ENCODE data around the gene CAMK2B. TPM values are rescaled to one million over a fixed set of nuclear protein-coding genes. Genes with fewer than 3 reads are reported as not detected.

CAMK2B gene
- under 1 TPM; 0.30 to 0.38 TPM for total RNA-seq

- intact Hi-C loops (cut with micrococcal nuclease) = no loop called here
- CTCF ChIA-PET = no interaction called here
- Mint-ChIP-seq H3K27me3 (ENCODE audit: low read depth) (peaks cover 26% of the 10 kb centered on the region), H3K36me3 (ENCODE audit: low read depth) (no peaks in the 10 kb centered on the region), H3K27ac (no peak within 1 kb of the TSS), H3K4me3 (peak within 1 kb of the TSS; percentile 78), H3K9me3 (no peaks in the 10 kb centered on the region), H3K4me1 (ENCODE audit: low read depth) (peaks cover 7% of the 10 kb centered on the region)
- DNase-seq = no peak
These were observed at the start of gene CAMK2B for GRCh38 chr7:44325201-44325671. CAMK2B (minus strand) TSS chr7:44325594; CDS start chr7:44325421, 173 bp downstream.

GRCh38 chr7:44374007-44374763 is 48.8 kb upstream of the CAMK2B start:
- CTCF ChIA-PET = interaction anchor here (1.1 to 1.2 kb wide), 2 partner anchors 100 to 121 kb away, joined by 3 read pairs; no protein-coding TSS in a partner anchor
- H3K4me1 Mint-ChIP-seq (ENCODE audit: low read depth) = peaks cover 2% of the 10 kb centered on the region
- H3K36me3 Mint-ChIP-seq (ENCODE audit: low read depth) = no peaks in the 10 kb centered on the region
- intact Hi-C loops (cut with micrococcal nuclease) = loop anchor here (10.0 kb wide), 1 partner anchor 191 kb away; no protein-coding TSS in a partner anchor
- no peak overlapping the region for H3K27ac Mint-ChIP-seq
- peaks cover 3% of the 10 kb centered on the region for H3K27me3 Mint-ChIP-seq (ENCODE audit: low read depth)
- no peak overlapping the region for H3K4me3 Mint-ChIP-seq
- DNase-seq = no peak
- H3K9me3 Mint-ChIP-seq = peaks cover 2% of the 10 kb centered on the region

GRCh38 chr7:44373418-44373740 is 48.0 kb upstream of the CAMK2B start:
- DNase-seq = no peak
- CTCF ChIA-PET = interaction anchor here (1.1 to 1.2 kb wide), 2 partner anchors 101 to 120 kb away, joined by 3 read pairs; no protein-coding TSS in a partner anchor
- Mint-ChIP-seq H3K36me3 (ENCODE audit: low read depth) (no peaks in the 10 kb centered on the region), H3K27ac (no peak overlapping the region), H3K9me3 (peaks cover 2% of the 10 kb centered on the region), H3K27me3 (ENCODE audit: low read depth) (peaks cover 3% of the 10 kb centered on the region), H3K4me1 (ENCODE audit: low read depth) (peaks cover 2% of the 10 kb centered on the region), H3K4me3 (no peak overlapping the region)
- intact Hi-C loops (cut with micrococcal nuclease) = loop anchor here (10.0 kb wide), 1 partner anchor 191 kb away; no protein-coding TSS in a partner anchor

GRCh38 chr7:44372560-44373417 is 47.4 kb upstream of the CAMK2B start:
- peaks cover 2% of the 10 kb centered on the region for H3K9me3 Mint-ChIP-seq
- H3K4me3 Mint-ChIP-seq = no peak overlapping the region
- intact Hi-C loops (cut with micrococcal nuclease) = loop anchor here (10.0 kb wide), 1 partner anchor 192 kb away; no protein-coding TSS in a partner anchor
- no peaks in the 10 kb centered on the region for H3K36me3 Mint-ChIP-seq (ENCODE audit: low read depth)
- peaks cover 2% of the 10 kb centered on the region for H3K4me1 Mint-ChIP-seq (ENCODE audit: low read depth)
- H3K27ac Mint-ChIP-seq = no peak overlapping the region
- CTCF ChIA-PET = interaction anchor here (1.0 kb wide), 1 partner anchor 192 kb away, joined by 3 read pairs; no protein-coding TSS in a partner anchor
- no peak for DNase-seq
- peaks cover 3% of the 10 kb centered on the region for H3K27me3 Mint-ChIP-seq (ENCODE audit: low read depth)

GRCh38 chr7:44368885-44369284 is 43.5 kb upstream of the CAMK2B start:
- Mint-ChIP-seq H3K4me3 (no peak overlapping the region), H3K9me3 (peaks cover 2% of the 10 kb centered on the region), H3K27me3 (ENCODE audit: low read depth) (peaks cover 3% of the 10 kb centered on the region), H3K27ac (no peak overlapping the region), H3K36me3 (ENCODE audit: low read depth) (no peaks in the 10 kb centered on the region), H3K4me1 (ENCODE audit: low read depth) (peaks cover 2% of the 10 kb centered on the region)
- intact Hi-C loops (cut with micrococcal nuclease) = no loop called here
- DNase-seq = no peak
- CTCF ChIA-PET = interaction anchor here (0.7 to 1.3 kb wide), 2 partner anchors 21 to 128 kb away, joined by 3 to 4 read pairs; no protein-coding TSS in a partner anchor

GRCh38 chr7:44368455-44368854 is 43.1 kb upstream of the CAMK2B start:
- intact Hi-C loops (cut with micrococcal nuclease) = no loop called here
- H3K4me1 Mint-ChIP-seq (ENCODE audit: low read depth) = peaks cover 2% of the 10 kb centered on the region
- CTCF ChIA-PET = interaction anchor here (0.7 to 1.4 kb wide), 4 partner anchors 21 to 197 kb away, joined by 3 to 4 read pairs (median 4); no protein-coding TSS in a partner anchor
- H3K27ac Mint-ChIP-seq = no peak overlapping the region
- H3K36me3 Mint-ChIP-seq (ENCODE audit: low read depth) = no peaks in the 10 kb centered on the region
- DNase-seq = no peak
- no peak overlapping the region for H3K4me3 Mint-ChIP-seq
- peaks cover 2% of the 10 kb centered on the region for H3K9me3 Mint-ChIP-seq
- H3K27me3 Mint-ChIP-seq (ENCODE audit: low read depth) = peaks cover 3% of the 10 kb centered on the region

DNA sequence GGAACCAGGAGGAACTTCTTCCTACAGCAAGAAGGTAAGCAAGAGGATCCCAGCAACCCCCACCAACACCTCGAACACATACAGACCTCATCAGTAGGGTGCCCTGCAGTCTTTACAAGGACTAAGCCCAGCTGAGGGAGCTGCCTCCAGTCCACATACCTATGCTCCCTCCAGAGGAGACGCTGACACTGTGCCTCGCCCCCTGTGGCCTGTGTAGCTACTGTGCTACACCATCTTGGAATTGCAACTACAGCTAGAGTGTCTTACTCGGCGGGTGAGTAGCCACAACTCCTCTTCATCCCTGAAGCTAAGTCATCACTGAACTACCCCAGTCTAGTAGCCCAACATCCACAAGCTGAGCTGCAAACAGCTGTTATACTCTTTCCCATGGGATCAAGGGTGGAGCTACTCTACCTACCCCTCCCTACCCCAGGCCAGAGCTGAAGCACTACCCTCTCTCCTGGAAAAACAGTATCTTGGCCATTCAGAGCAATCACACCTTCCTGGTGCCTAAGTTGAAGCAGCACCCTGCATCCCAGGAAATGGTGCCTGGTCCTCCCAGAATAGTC is 42.2 kb upstream of the CAMK2B start:
- CTCF ChIA-PET = interaction anchor here (1.2 to 1.4 kb wide), 3 partner anchors 20 to 198 kb away, joined by 3 to 4 read pairs (median 3); no protein-coding TSS in a partner anchor
- peaks cover 3% of the 10 kb centered on the region for H3K27me3 Mint-ChIP-seq (ENCODE audit: low read depth)

DNA sequence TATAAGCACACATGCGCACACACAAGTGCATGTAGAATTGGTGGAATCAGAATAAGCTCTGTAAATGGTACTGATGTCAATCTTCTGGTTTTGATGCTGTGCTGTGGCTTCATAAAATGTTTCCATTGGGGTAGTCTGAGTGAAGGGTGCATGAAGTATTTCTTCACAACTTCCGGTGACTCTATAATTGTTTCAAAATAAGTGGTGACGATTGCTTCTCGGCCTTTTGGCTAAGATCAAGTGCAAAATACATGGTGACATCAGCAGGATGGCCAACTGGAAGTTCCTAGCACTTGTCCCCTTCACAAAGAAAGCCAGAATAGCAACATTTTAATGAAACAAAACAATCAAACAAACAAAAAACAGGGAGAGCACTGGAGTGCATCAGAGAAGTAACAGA is 41.6 kb upstream of the CAMK2B start:
- intact Hi-C loops (cut with micrococcal nuclease) = no loop called here
- H3K27me3 Mint-ChIP-seq (ENCODE audit: low read depth) = peaks cover 7% of the 10 kb centered on the region
- H3K4me1 Mint-ChIP-seq (ENCODE audit: low read depth) = no peaks in the 10 kb centered on the region
- peaks cover 2% of the 10 kb centered on the region for H3K9me3 Mint-ChIP-seq
- H3K36me3 Mint-ChIP-seq (ENCODE audit: low read depth) = peaks cover 2% of the 10 kb centered on the region
- no peak overlapping the region for H3K4me3 Mint-ChIP-seq
- DNase-seq = no peak
- H3K27ac Mint-ChIP-seq = no peak overlapping the region
- CTCF ChIA-PET = interaction anchor here (1.4 kb wide), 1 partner anchor 198 kb away, joined by 4 read pairs; no protein-coding TSS in a partner anchor

More for the DNA sequence above, 42.2 kb upstream of the CAMK2B start:
- no peak for DNase-seq
- Mint-ChIP-seq H3K9me3 (peaks cover 2% of the 10 kb centered on the region), H3K4me1 (ENCODE audit: low read depth) (peaks cover 2% of the 10 kb centered on the region), H3K4me3 (no peak overlapping the region), H3K36me3 (ENCODE audit: low read depth) (no peaks in the 10 kb centered on the region), H3K27ac (no peak overlapping the region)
- intact Hi-C loops (cut with micrococcal nuclease) = no loop called here

- Mint-ChIP-seq H3K36me3 (ENCODE audit: low read depth) (peaks cover 1% of the 10 kb centered on the region), H3K27ac (no peak overlapping the region), H3K4me1 (ENCODE audit: low read depth) (no peaks in the 10 kb centered on the region), H3K4me3 (no peak overlapping the region), H3K9me3 (peaks cover 13% of the 10 kb centered on the region), H3K27me3 (ENCODE audit: low read depth) (peaks cover 22% of the 10 kb centered on the region)
- intact Hi-C loops (cut with micrococcal nuclease) = no loop called here
- no peak for DNase-seq
- CTCF ChIA-PET = interaction anchor here (0.7 kb wide), 1 partner anchor 138 kb away, joined by 3 read pairs; no protein-coding TSS in a partner anchor
These were observed 28.3 kb upstream of the CAMK2B start for GRCh38 chr7:44353668-44354067.

DNA sequence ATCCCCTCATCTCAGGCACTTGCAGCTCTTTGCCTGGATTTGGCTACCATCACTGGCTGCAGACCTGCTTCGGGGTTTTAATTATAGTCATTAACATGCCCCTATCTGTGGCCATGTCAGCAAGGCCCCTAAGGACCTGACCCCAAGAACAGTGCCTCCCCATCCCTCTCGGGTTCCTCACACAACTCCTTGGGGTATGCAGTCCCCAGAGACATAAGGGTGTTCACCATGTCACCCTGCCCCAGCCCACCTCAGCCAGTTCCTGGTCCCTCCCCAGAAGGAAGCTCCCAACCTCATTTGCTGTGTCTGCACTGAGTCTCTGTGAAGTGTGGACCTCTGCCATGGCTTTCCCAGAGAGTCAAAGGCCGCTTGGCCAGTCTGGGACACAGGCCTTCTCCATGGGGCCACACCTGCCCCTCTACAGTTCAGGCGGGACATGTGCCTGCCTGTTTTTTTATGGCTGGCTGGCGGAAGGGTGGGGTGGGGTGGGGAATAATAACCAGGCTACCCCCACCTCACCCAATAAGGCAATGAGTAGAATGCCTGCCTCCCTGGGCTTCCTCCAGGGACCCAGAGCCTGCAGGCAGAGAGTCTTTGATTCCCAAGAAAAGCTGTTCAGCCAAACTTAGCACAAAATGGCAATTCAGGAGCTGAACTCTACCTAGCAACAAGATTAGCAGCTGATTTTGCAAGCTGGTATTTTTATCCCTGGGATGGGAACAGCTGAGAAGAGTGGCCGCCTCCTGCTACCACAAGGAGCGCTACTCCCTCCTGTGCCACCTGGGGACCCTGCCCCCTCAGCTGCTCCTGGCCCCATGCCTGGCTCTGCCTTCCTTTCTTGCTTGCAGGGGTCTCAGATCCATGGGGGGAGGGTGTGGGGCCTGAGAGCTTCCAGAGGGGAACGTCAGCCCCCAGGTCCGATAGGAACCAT is 23.7 kb upstream of the CAMK2B start:
- Mint-ChIP-seq H3K27ac (no peak overlapping the region), H3K4me3 (no peak overlapping the region), H3K4me1 (ENCODE audit: low read depth) (no peaks in the 10 kb centered on the region), H3K27me3 (ENCODE audit: low read depth) (peaks cover 11% of the 10 kb centered on the region), H3K36me3 (ENCODE audit: low read depth) (peaks cover 1% of the 10 kb centered on the region), H3K9me3 (peaks cover 2% of the 10 kb centered on the region)
- intact Hi-C loops (cut with micrococcal nuclease) = loop anchor here (1.0 to 2.0 kb wide), 2 partner anchors 128 to 216 kb away; no protein-coding TSS in a partner anchor
- CTCF ChIA-PET = interaction anchor here (0.6 to 2.1 kb wide), 7 partner anchors 12 to 219 kb away, joined by 3 to 12 read pairs (median 3); no protein-coding TSS in a partner anchor
- DNase-seq = no peak

- Mint-ChIP-seq H3K27ac (no peak overlapping the region), H3K36me3 (ENCODE audit: low read depth) (peaks cover 1% of the 10 kb centered on the region), H3K9me3 (peaks cover 1% of the 10 kb centered on the region), H3K4me3 (no peak overlapping the region), H3K4me1 (ENCODE audit: low read depth) (no peaks in the 10 kb centered on the region), H3K27me3 (ENCODE audit: low read depth) (peaks cover 8% of the 10 kb centered on the region)
- peak; percentile 43 for DNase-seq
- CTCF ChIA-PET = interaction anchor here (0.6 to 2.1 kb wide), 7 partner anchors 12 to 217 kb away, joined by 3 to 12 read pairs (median 3); no protein-coding TSS in a partner anchor
- intact Hi-C loops (cut with micrococcal nuclease) = loop anchor here (1.0 to 2.0 kb wide), 2 partner anchors 129 to 217 kb away; no protein-coding TSS in a partner anchor
These were observed 22.9 kb upstream of the CAMK2B start for GRCh38 chr7:44348300-44348699.
